Sigmoid colon (tissue), 7 donors: ENCODE data around the gene PRUNE2. TPM values are rescaled to one million over a fixed set of nuclear protein-coding genes. Genes with fewer than 3 reads are reported as not detected.
A peak's percentile ranks its signal among the peaks of the same experiment; 100 is the strongest.

ENCODE experiments used
- DNase-seq: peaks from one replicate; pipeline ENCODE4 v3.0.0-alpha.2; 2019
- H3K27ac ChIP-seq, 4 donors: fragments of 200-600 bp; sonication (generic); one replicate each; pipeline ENCODE4 v1.5.1; 2016 to 2019; ENCODE audit warnings: mild to moderate bottlenecking in 1 of 4
- H3K27me3 ChIP-seq, 3 donors: fragments of 200-600 bp; sonication (generic); one replicate each; pipeline ENCODE4 v1.5.1; 2019; ENCODE audit warnings: mild to moderate bottlenecking in 1 of 3
- H3K36me3 ChIP-seq, 4 donors: fragments of 200-600 bp; sonication (generic); one replicate each; pipeline ENCODE4 v1.5.1; 2016 to 2019
- H3K4me1 ChIP-seq, 4 donors: fragments of 200-600 bp; sonication (generic); one replicate each; pipeline ENCODE4 v1.5.1; 2017 to 2019
- H3K4me3 ChIP-seq, 4 donors: fragments of 200-600 bp; sonication (generic); one replicate each; pipeline ENCODE4 v1.5.1; 2017 to 2019; ENCODE audit warnings: mild to moderate bottlenecking in 2 of 4, moderate library complexity in 1 of 4
- H3K9me3 ChIP-seq, 4 donors: fragments of 200-600 bp in 3 of 4; sonication (generic) in 3 of 4; one replicate each; pipeline versions ENCODE4 v1.5.1 to v1.6.1; 2013 to 2019
- EP300 ChIP-seq, 4 donors: sonication (generic); formaldehyde crosslinking; IDR thresholded peaks; one replicate each; pipeline ENCODE4 v1.6.1; 2017; ENCODE audit warnings: antibody characterized with exemption in 4 of 4
- POLR2A ChIP-seq, 2 donors: fragments of 450-650 bp; IDR thresholded peaks; one replicate each; pipeline ENCODE4 v1.6.1; 2016; ENCODE audit warnings: antibody characterized with exemption in 2 of 2, mild to moderate bottlenecking in 2 of 2, moderate library complexity in 2 of 2
- POLR2AphosphoS5 ChIP-seq, 4 donors: sonication (generic); formaldehyde crosslinking; IDR thresholded peaks; one replicate each; pipeline ENCODE4 v1.6.1; 2017; ENCODE audit warnings: antibody characterized with exemption in 4 of 4
- WGBS, 2 donors: extraction: QIAGEN DNeasy Blood & Tissue Kit; methylation state at CpG; one replicate each; pipeline ENCODE4 v1.1.7; 2013; 5-methylcytosine and 5-hydroxymethylcytosine counted together
- intact Hi-C: fragments of 100-400 bp; cut with DNase I; formaldehyde crosslinking; loops from one replicate; pipeline ENCODE4 v1.15.1; 2023
- polyA plus RNA-seq, 3 donors: library from polyadenylated mRNA; stranded (reverse); fragments of 200-250 nt; gene quantifications; one replicate each; pipeline ENCODE4 v1.2.3, GENCODE V29; 2013
- total RNA-seq, 4 donors: library from RNA; depleted of rRNA; stranded (reverse); fragments of >200 nt; gene quantifications; one replicate each; pipeline ENCODE4 v1.1.0, GENCODE V29; 2016
- TF ChIP-seq, protein P1 (sequence below), 4 experiments: fragments of 450-650 bp in 3 of 4; fragments of 200-600 bp in 1 of 4; IDR thresholded peaks; one replicate each; pipeline ENCODE4 v1.5.1; 2016 to 2019; ENCODE audit warnings: antibody characterized with exemption in 4 of 4, mild to moderate bottlenecking in 3 of 4, moderate library complexity in 2 of 4
- donor health status: healthy with polysubstance abuse.
- donor health status: Bipolar disorder and iron deficiency.
- donor health status: healthy.

The PRUNE2 gene
- total and polyA plus RNA-seq, 7 donors: 7.4 to 536 (median 440) TPM

DNA sequence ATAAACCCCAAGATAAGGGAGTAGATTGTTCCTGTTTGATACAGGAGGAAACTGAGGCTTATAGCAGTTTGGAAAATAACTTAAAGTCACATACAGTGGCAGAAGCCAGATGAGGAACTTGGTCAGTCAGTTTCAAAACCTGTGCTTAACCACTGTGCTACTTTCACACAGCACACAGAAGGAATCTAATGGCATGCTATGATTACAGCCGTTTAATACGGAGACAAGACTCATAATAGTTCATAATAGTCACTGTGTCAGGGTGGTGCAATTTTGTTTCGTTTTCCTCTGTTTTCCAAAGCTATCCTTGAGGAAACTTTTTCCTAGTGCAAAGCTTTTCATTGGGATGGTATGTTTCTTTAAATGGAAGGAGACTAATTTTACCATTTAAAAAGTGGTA, 334.6 kb downstream of the PRUNE2 start:
- peaks cover 0 to 2% (median 0%) of the 10 kb centered on the region in 4 donors for H3K9me3 ChIP-seq
- intact Hi-C loops: no loop called here
- H3K4me3 ChIP-seq: peak overlapping the region; percentile 15 to 46 (median 40)
- TF ChIP-seq EP300 (IDR thresholded peaks at IDR 0.05) (no peak), POLR2A (IDR thresholded peaks at IDR 0.05) (no peak), POLR2AphosphoS5 (IDR thresholded peaks at IDR 0.05) (no peak)
- TF ChIP-seq, protein P1, sequence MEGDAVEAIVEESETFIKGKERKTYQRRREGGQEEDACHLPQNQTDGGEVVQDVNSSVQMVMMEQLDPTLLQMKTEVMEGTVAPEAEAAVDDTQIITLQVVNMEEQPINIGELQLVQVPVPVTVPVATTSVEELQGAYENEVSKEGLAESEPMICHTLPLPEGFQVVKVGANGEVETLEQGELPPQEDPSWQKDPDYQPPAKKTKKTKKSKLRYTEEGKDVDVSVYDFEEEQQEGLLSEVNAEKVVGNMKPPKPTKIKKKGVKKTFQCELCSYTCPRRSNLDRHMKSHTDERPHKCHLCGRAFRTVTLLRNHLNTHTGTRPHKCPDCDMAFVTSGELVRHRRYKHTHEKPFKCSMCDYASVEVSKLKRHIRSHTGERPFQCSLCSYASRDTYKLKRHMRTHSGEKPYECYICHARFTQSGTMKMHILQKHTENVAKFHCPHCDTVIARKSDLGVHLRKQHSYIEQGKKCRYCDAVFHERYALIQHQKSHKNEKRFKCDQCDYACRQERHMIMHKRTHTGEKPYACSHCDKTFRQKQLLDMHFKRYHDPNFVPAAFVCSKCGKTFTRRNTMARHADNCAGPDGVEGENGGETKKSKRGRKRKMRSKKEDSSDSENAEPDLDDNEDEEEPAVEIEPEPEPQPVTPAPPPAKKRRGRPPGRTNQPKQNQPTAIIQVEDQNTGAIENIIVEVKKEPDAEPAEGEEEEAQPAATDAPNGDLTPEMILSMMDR (IDR thresholded peaks at IDR 0.05): no peak
- 21 to 39% methylated on average over 3 of the region's 3 CpGs for WGBS, 2 donors
- DNase-seq: no peak
- H3K36me3 ChIP-seq: no peaks in the 10 kb centered on the region
- peak overlapping the region in 1 of 4 donors; percentile 11 for H3K27ac ChIP-seq
- no peaks in the 10 kb centered on the region for H3K4me1 ChIP-seq
- peaks cover 0 to 23% (median 0%) of the 10 kb centered on the region in 3 donors for H3K27me3 ChIP-seq

DNA sequence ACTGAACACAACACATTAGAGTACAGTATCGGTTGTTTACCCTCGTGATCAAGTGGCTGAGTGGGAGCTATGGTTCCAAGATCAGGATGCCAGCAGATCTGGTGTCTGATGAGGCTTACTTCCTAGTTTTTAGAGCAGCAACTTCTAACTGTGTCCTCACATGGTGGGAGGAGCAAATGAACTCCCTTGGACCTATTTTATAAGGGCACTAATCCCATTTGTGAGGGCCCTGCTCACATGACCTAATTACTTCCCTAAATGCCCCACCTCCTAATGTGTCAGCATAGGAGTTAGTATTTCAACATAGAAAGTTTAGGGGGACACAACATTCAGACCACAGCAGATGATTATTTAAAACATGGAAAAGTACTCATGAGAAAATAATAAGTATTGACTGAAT, 335.1 kb downstream of the PRUNE2 start:
- intact Hi-C loops: no loop called here

GRCh38 chr9:76567086-76567485, 338.8 kb downstream of the PRUNE2 start:
- intact Hi-C loops: no loop called here
- peaks cover 0 to 6% (median 0%) of the 10 kb centered on the region in 3 donors for H3K27me3 ChIP-seq
- no peak overlapping the region for H3K4me3 ChIP-seq
- 84 to 91% methylated on average over 2 of the region's 2 CpGs for WGBS, 2 donors
- no peaks in the 10 kb centered on the region for H3K4me1 ChIP-seq
- no peak for DNase-seq
- no peaks in the 10 kb centered on the region for H3K36me3 ChIP-seq
- no peak overlapping the region for H3K27ac ChIP-seq
- H3K9me3 ChIP-seq: peaks cover 0 to 2% (median 0%) of the 10 kb centered on the region in 4 donors
- TF ChIP-seq, protein P1 (IDR thresholded peaks at IDR 0.05): no peak
- no peak for TF ChIP-seq POLR2AphosphoS5 (IDR thresholded peaks at IDR 0.05)
- TF ChIP-seq EP300 (IDR thresholded peaks at IDR 0.05): no peak
- no peak for TF ChIP-seq POLR2A (IDR thresholded peaks at IDR 0.05)

More for the DNA sequence above, 335.1 kb downstream of the PRUNE2 start:
- Histone ChIP-seq H3K4me3 (no peak overlapping the region), H3K27me3 (peaks cover 0 to 23% (median 0%) of the 10 kb centered on the region in 3 donors), H3K9me3 (peaks cover 0 to 2% (median 0%) of the 10 kb centered on the region in 4 donors), H3K36me3 (no peaks in the 10 kb centered on the region), H3K27ac (no peak overlapping the region), H3K4me1 (no peaks in the 10 kb centered on the region)
- TF ChIP-seq EP300 (IDR thresholded peaks at IDR 0.05) (no peak), POLR2AphosphoS5 (IDR thresholded peaks at IDR 0.05) (no peak), POLR2A (IDR thresholded peaks at IDR 0.05) (no peak)
- TF ChIP-seq, protein P1 (IDR thresholded peaks at IDR 0.05): no peak
- 96 to 97% methylated on average over 2 of the region's 2 CpGs for whole genome bisulfite sequencing, 2 donors
- no peak for DNase-seq

GRCh38 chr9:76564297-76564696, 341.6 kb downstream of the PRUNE2 start:
- Histone ChIP-seq H3K4me1 (no peaks in the 10 kb centered on the region), H3K27ac (no peak overlapping the region), H3K9me3 (no peaks in the 10 kb centered on the region), H3K36me3 (no peaks in the 10 kb centered on the region), H3K27me3 (no peaks in the 10 kb centered on the region), H3K4me3 (no peak overlapping the region)
- DNase-seq: no peak
- TF ChIP-seq EP300 (IDR thresholded peaks at IDR 0.05) (no peak), POLR2AphosphoS5 (IDR thresholded peaks at IDR 0.05) (no peak), POLR2A (IDR thresholded peaks at IDR 0.05) (no peak)
- TF ChIP-seq, protein P1 (IDR thresholded peaks at IDR 0.05): no peak
- intact Hi-C loops: no loop called here

- H3K27me3 ChIP-seq: no peaks in the 10 kb centered on the region
- no peaks in the 10 kb centered on the region for H3K4me1 ChIP-seq
- intact Hi-C loops: no loop called here
- H3K4me3 ChIP-seq: no peak overlapping the region
- TF ChIP-seq, protein P1 (IDR thresholded peaks at IDR 0.05): no peak
- no peak for TF ChIP-seq POLR2AphosphoS5 (IDR thresholded peaks at IDR 0.05)
- no peak for TF ChIP-seq POLR2A (IDR thresholded peaks at IDR 0.05)
- no peak for TF ChIP-seq EP300 (IDR thresholded peaks at IDR 0.05)
- H3K9me3 ChIP-seq: no peaks in the 10 kb centered on the region
- peak overlapping the region in 1 of 4 donors; percentile 46 for H3K27ac ChIP-seq
- no peak for DNase-seq
- H3K36me3 ChIP-seq: no peaks in the 10 kb centered on the region
These were observed 343.4 kb downstream of the PRUNE2 start for GRCh38 chr9:76562511-76562911.
